Smooth muscle cell (in vitro differentiated cells): ENCODE data around the gene MUC2. TPM values are rescaled to one million over a fixed set of nuclear protein-coding genes. Genes with fewer than 3 reads are reported as not detected.

Experiments
- DNase-seq: peaks from one replicate; lab custom pipeline; 2025; ENCODE audit not compliant: unreplicated experiment; lab: John Stamatoyannopoulos, UW
- H2AFZ ChIP-seq: fragments of 200-600 bp; sonication (generic); 2 replicates; pipeline ENCODE4 v1.6.0; 2016; ENCODE audit warnings: antibody characterized with exemption, low read depth, mild to moderate bottlenecking
- H3F3A ChIP-seq: fragments of 200-600 bp; sonication (generic); 2 replicates; pipeline ENCODE4 v1.6.0; 2017; ENCODE audit warnings: antibody characterized with exemption, low read depth
- H3K27ac ChIP-seq: fragments of 200-600 bp; sonication (generic); 2 replicates; pipeline ENCODE4 v1.5.1; 2016; ENCODE audit warnings: low read depth, mild to moderate bottlenecking
- H3K27me3 ChIP-seq: fragments of 200-600 bp; sonication (generic); 2 replicates; pipeline ENCODE4 v1.6.1; 2016; ENCODE audit warnings: low read depth, mild to moderate bottlenecking
- H3K36me3 ChIP-seq: fragments of 200-600 bp; sonication (generic); 2 replicates; pipeline ENCODE4 v1.5.1; 2016; ENCODE audit warnings: low read depth
- H3K4me1 ChIP-seq: fragments of 200-600 bp; sonication (generic); 2 replicates; pipeline ENCODE4 v1.5.1; 2016; ENCODE audit warnings: low read depth
- H3K4me2 ChIP-seq: fragments of 200-600 bp; sonication (generic); 2 replicates; pipeline ENCODE4 v1.6.0; 2016; ENCODE audit warnings: mild to moderate bottlenecking
- H3K4me3 ChIP-seq: fragments of 200-600 bp; sonication (generic); 2 replicates; pipeline ENCODE4 v1.5.1; 2016; ENCODE audit warnings: mild to moderate bottlenecking
- H3K79me2 ChIP-seq: fragments of 200-600 bp; sonication (generic); 2 replicates; pipeline ENCODE4 v1.6.0; 2016; ENCODE audit warnings: low read depth, mild to moderate bottlenecking
- H3K9ac ChIP-seq: fragments of 200-600 bp; sonication (generic); 2 replicates; pipeline ENCODE4 v1.6.0; 2016; ENCODE audit warnings: low read depth
- H3K9me3 ChIP-seq: fragments of 200-600 bp; sonication (generic); replicated peaks from 2 replicates; pipeline ENCODE4 v1.5.1; 2016; ENCODE audit warnings: low read depth
- H4K20me1 ChIP-seq: fragments of 200-600 bp; sonication (generic); 2 replicates; pipeline ENCODE4 v1.6.0; 2016; ENCODE audit warnings: low read depth
- WGBS: methylation state at CpG from one replicate; pipeline ENCODE4 v1.1.7; 2016; ENCODE audit warnings: low lambda C conversion rate; 5-methylcytosine and 5-hydroxymethylcytosine counted together
- polyA plus RNA-seq: library from polyadenylated mRNA; unstranded; fragments of >200 nt; fragmentation: Nextera tagmentation; extraction: Ambion mirVana; gene quantifications from 2 replicates; pipeline ENCODE4 v1.2.1, GENCODE V29; 2016
- total RNA-seq: library from RNA; depleted of rRNA; stranded (reverse); fragments of >200 nt; gene quantifications from 2 replicates; pipeline ENCODE4 v1.2.3, GENCODE V29; 2014
- TF ChIP-seq, protein P1 (sequence below): fragments of 200-600 bp; sonication (generic); IDR thresholded peaks from 2 replicates; pipeline ENCODE4 v1.5.1; 2017; ENCODE audit warnings: borderline replicate concordance, mild to moderate bottlenecking, antibody characterized with exemption; ENCODE audit not compliant: insufficient read depth, poor library complexity, severe bottlenecking

MUC2 gene
- total and polyA plus RNA-seq, 2 experiments from 2014 or later = not detected

DNA sequence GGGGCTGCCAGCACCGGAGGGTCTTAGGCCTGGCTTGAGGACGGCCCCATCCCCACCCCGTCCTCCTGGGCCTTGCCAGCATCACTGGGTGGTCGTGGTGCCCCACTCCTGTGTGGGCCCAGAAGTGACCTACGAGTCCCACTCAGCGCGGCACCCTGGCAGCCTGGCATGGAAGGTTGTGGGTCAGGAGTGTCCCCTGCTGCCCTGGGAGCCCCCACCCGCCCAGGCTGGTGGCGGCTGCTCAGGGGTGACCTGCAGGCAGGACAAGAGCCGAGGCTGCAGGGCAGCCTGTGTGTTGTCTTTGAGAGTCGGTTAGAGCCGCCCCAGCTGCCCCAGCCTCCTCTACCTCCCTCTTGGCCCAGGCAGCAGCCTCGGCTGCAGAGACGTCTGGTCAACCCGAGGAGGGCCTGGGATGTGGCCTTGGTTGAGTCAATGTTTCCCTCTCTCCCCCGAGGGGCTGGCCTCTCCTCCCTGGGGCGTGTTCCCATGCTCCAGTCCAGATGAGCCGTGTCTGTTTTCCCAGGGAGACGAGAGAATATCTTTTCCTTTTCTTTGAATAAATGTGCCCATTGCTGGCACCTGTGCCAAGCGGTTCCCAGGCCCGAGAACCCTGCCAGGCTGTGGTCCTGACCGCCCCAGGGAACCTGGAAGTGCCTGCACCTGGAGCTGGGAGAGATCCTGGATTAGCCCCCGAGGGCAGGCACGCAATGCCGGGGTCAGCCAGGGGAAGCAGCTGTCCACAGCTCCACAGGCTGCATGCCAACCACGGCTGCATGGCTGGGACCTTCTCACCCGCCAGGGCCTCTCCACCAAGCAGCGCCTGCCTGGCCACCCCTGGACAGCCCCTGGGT lies 47.4 kb downstream of the MUC2 start:
- Histone ChIP-seq H3K79me2 (no peaks in the 10 kb centered on the region), H2AFZ (no peak overlapping the region), H3K4me3 (no peak overlapping the region), H4K20me1 (no peaks in the 10 kb centered on the region), H3K27me3 (no peaks in the 10 kb centered on the region), H3K4me1 (no peaks in the 10 kb centered on the region), H3K4me2 (no peak overlapping the region), H3K9ac (no peak overlapping the region), H3F3A (no peaks in the 10 kb centered on the region), H3K36me3 (no peaks in the 10 kb centered on the region), H3K9me3 (no peaks in the 10 kb centered on the region), H3K27ac (no peak overlapping the region)
- DNase-seq = no peak
- 84% methylated on average over 28 of the region's 28 CpGs for WGBS
- TF ChIP-seq, protein P1, sequence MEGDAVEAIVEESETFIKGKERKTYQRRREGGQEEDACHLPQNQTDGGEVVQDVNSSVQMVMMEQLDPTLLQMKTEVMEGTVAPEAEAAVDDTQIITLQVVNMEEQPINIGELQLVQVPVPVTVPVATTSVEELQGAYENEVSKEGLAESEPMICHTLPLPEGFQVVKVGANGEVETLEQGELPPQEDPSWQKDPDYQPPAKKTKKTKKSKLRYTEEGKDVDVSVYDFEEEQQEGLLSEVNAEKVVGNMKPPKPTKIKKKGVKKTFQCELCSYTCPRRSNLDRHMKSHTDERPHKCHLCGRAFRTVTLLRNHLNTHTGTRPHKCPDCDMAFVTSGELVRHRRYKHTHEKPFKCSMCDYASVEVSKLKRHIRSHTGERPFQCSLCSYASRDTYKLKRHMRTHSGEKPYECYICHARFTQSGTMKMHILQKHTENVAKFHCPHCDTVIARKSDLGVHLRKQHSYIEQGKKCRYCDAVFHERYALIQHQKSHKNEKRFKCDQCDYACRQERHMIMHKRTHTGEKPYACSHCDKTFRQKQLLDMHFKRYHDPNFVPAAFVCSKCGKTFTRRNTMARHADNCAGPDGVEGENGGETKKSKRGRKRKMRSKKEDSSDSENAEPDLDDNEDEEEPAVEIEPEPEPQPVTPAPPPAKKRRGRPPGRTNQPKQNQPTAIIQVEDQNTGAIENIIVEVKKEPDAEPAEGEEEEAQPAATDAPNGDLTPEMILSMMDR = no peak

DNA sequence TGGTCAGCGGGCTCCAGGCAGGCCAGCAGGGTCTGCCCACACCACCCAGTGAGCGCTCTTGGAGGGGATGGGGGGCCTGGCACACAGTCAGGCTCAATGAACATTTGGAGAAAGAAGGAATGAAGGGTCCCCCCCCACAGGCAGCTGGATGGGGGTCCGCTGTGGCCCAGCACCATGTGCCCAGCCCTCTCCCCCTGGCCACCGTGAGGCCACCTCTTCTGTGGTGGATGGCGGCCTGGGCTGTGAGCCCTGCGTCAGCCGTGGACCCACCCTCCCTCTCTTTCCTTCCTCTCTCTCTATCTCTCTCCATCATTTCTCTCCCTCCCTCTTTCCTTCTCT lies 48.0 kb downstream of the MUC2 start:
- 91% methylated on average over 7 of the region's 7 CpGs for WGBS
- no peak for DNase-seq
- H3K4me3 ChIP-seq = no peak overlapping the region
- no peaks in the 10 kb centered on the region for H3F3A ChIP-seq
- no peaks in the 10 kb centered on the region for H3K4me1 ChIP-seq
- no peaks in the 10 kb centered on the region for H3K27me3 ChIP-seq
- no peaks in the 10 kb centered on the region for H3K36me3 ChIP-seq
- no peaks in the 10 kb centered on the region for H4K20me1 ChIP-seq
- H3K9ac ChIP-seq = no peak overlapping the region
- H3K9me3 ChIP-seq = no peaks in the 10 kb centered on the region
- no peaks in the 10 kb centered on the region for H3K79me2 ChIP-seq
- TF ChIP-seq, protein P1 = no peak
- H3K4me2 ChIP-seq = no peak overlapping the region
- H2AFZ ChIP-seq = no peak overlapping the region
- no peak overlapping the region for H3K27ac ChIP-seq

DNA sequence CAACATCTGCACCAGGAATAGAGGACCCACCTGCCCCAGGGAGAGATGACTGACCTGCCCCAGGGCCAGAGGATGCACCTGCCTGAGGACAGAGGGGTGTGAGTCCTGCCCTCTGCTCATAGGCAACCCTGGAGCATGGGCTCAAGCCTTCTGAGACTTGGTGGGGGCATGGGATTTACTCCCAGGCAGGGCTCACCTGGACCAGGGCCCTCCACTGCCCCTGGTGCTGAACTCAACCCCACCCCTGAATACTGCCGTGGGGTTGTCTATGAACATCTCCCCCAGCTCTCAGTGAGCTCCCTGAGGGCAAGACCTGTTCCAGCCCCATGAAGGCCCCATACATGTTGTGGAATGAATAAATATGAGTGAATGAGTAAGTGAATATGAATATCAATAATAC lies 49.3 kb downstream of the MUC2 start:
- Histone ChIP-seq H3K36me3 (no peaks in the 10 kb centered on the region), H3F3A (no peaks in the 10 kb centered on the region), H4K20me1 (no peaks in the 10 kb centered on the region), H3K9me3 (no peaks in the 10 kb centered on the region), H3K4me3 (no peak overlapping the region), H3K9ac (no peak overlapping the region), H3K27ac (no peak overlapping the region), H3K4me1 (no peaks in the 10 kb centered on the region), H3K27me3 (no peaks in the 10 kb centered on the region), H3K79me2 (no peaks in the 10 kb centered on the region), H2AFZ (no peak overlapping the region), H3K4me2 (no peak overlapping the region)
- no peak for DNase-seq
- TF ChIP-seq, protein P1 = no peak
- 100% methylated on average over 1 of the region's 1 CpG for WGBS

Other genes starting within 250 kb of the MUC2 start
- 0.36 and 2.5 TPM in 2 replicates for gene CRACR2B, start 247.0 kb upstream of the MUC2 start, total RNA-seq
- gene CRACR2B, start 247.0 kb upstream of the MUC2 start, polyA plus RNA-seq = 0.10 and 10.5 TPM in 2 replicates
- 214 and 256 TPM in 2 replicates for gene CD151, start 241.9 kb upstream of the MUC2 start, total RNA-seq
- gene CD151, start 241.9 kb upstream of the MUC2 start, polyA plus RNA-seq = 391 and 469 TPM in 2 replicates
- 38.0 and 51.4 TPM in 2 replicates for gene POLR2L, start 232.3 kb upstream of the MUC2 start, total RNA-seq
- gene POLR2L, start 232.3 kb upstream of the MUC2 start, polyA plus RNA-seq = 380 and 446 TPM in 2 replicates
- gene TSPAN4, start 232.0 kb upstream of the MUC2 start, total RNA-seq = 50.2 and 68.2 TPM in 2 replicates
- gene TSPAN4, start 232.0 kb upstream of the MUC2 start, polyA plus RNA-seq = 153 and 179 TPM in 2 replicates
- 54.3 and 76.5 TPM in 2 replicates for gene CHID1, start 164.1 kb upstream of the MUC2 start, total RNA-seq
- 171 and 181 TPM in 2 replicates for gene CHID1, start 164.1 kb upstream of the MUC2 start, polyA plus RNA-seq
- gene AP2A2, start 149.0 kb upstream of the MUC2 start, total RNA-seq = 32.2 and 35.8 TPM in 2 replicates
- gene AP2A2, start 149.0 kb upstream of the MUC2 start, polyA plus RNA-seq = 25.1 and 31.8 TPM in 2 replicates
- not detected in 2 replicates for gene MUC6, start 38.2 kb upstream of the MUC2 start, total RNA-seq
- gene MUC6, start 38.2 kb upstream of the MUC2 start, polyA plus RNA-seq = 0.39 TPM in 1 of 2 replicates, not detected in the other
- gene MUC5AC, start 83.1 kb downstream of the MUC2 start, total RNA-seq = not detected in 2 replicates
- not detected in 2 replicates for gene MUC5AC, start 83.1 kb downstream of the MUC2 start, polyA plus RNA-seq
- not detected in 2 replicates for gene MUC5B, start 148.2 kb downstream of the MUC2 start, total RNA-seq
- 0.15 TPM in 1 of 2 replicates, not detected in the other for gene MUC5B, start 148.2 kb downstream of the MUC2 start, polyA plus RNA-seq
- gene TOLLIP, start 234.8 kb downstream of the MUC2 start, total RNA-seq = 13.3 and 20.3 TPM in 2 replicates
- 60.0 and 63.0 TPM in 2 replicates for gene TOLLIP, start 234.8 kb downstream of the MUC2 start, polyA plus RNA-seq